Measurements from ENCODE around the gene KAT6B. TPM values are rescaled to one million over a fixed set of nuclear protein-coding genes. Genes with fewer than 3 reads are reported as not detected.

Gene KAT6B
- total and polyA plus RNA-seq, 10 of the 15 experiments (the other 5 are each of a cell fraction or from before 2014, with no cell fraction given), result 2.7 to 22.6 (median 15.7) TPM

DNA sequence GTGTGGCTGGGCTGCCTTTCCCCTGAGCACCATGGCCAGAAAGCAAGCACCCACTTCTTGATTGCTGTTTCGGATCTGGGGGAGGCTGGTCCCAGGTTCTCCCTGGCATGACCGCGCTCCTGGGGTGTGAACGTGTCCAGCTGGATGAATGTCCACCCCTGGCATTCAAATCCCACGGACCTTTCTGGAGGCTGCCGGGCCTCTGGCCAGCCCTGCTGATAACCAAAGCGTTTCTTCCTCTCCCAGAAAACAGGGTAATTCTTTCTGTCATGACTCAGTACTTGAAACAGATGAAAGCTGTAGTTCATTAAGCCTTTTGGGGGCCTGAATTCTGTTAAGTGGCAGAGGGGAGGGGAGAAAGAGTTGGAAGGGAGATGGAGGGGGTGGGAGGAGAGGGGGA, 211.9 kb downstream of the KAT6B start:
- Histone ChIP-seq H3K79me2 (ENCODE audit: control insufficient read depth, insufficient read depth, low read length) (no peaks in the 10 kb centered on the region), H3K4me1 (ENCODE audit: control insufficient read depth, insufficient read depth, low read length) (peaks cover 24% of the 10 kb centered on the region), H3K36me3 (ENCODE audit: control insufficient read depth in 2 of 2, insufficient read depth in 2 of 2, low read length in 1 of 2) (no peaks in the 10 kb centered on the region), H2AFZ (ENCODE audit: control insufficient read depth, low read depth, low read length) (no peak overlapping the region), H3K27ac (ENCODE audit: control insufficient read depth, insufficient read depth) (no peak overlapping the region), H3K4me3 (no peak overlapping the region), H3K4me2 (ENCODE audit: control insufficient read depth, insufficient read depth) (no peak overlapping the region), H3K27me3 (replicated peaks in 1 of 2; ENCODE audit: control insufficient read depth in 2 of 2, insufficient read depth in 2 of 2, low read length in 1 of 2) (no peaks in the 10 kb centered on the region), H4K20me1 (ENCODE audit: control insufficient read depth, insufficient read depth) (no peaks in the 10 kb centered on the region), H3K9ac (ENCODE audit: control insufficient read depth, insufficient read depth, low read length) (no peak overlapping the region), H3K9me3 (replicated peaks; ENCODE audit: control insufficient read depth, insufficient read depth, low read length) (no peaks in the 10 kb centered on the region)
- no peak for TF ChIP-seq ZNF207 (IDR thresholded peaks at IDR 0.05; ENCODE audit: borderline replicate concordance)
- ChIA-PET CTCF (interaction anchor here (0.8 to 1.7 kb wide), 2 partner anchors 197 to 300 kb away, joined by 3 to 4 read pairs; partner anchors contain the start of gene COMTD1), POLR2A (no interaction called here), RAD21 (ENCODE audit: unreplicated experiment) (no interaction called here), SMC1A (ENCODE audit: uncharacterized antibody, unreplicated experiment) (no interaction called here)
- ATAC-seq (no peak), FAIRE-seq (no peak), DNase-seq (ENCODE audit: low read depth, low spot score) (no peak)
- in situ Hi-C loops (cut with MboI), result no loop called here
- 76% methylated on average over 7 of the region's 7 CpGs for WGBS (ENCODE audit: insufficient coverage, insufficient replicate concordance, low lambda C conversion rate, missing lambda C conversion rate)
- no TSS peak for BruUV-seq (replicated peaks)
- intact Hi-C loops (cut with micrococcal nuclease; ENCODE audit: unreplicated experiment), result no loop called here

- no peaks in the 10 kb centered on the region for H3K27me3 ChIP-seq (replicated peaks in 1 of 2; ENCODE audit: control insufficient read depth in 2 of 2, insufficient read depth in 2 of 2, low read length in 1 of 2)
- BruUV-seq (replicated peaks), result no TSS peak
- ChIA-PET SMC1A (ENCODE audit: uncharacterized antibody, unreplicated experiment) (no interaction called here), POLR2A (no interaction called here), RAD21 (ENCODE audit: unreplicated experiment) (no interaction called here), CTCF (no interaction called here)
- H3K4me2 ChIP-seq (ENCODE audit: control insufficient read depth, insufficient read depth), result no peak overlapping the region
- in situ Hi-C loops (cut with MboI) (no loop called here), intact Hi-C loops (cut with micrococcal nuclease; ENCODE audit: unreplicated experiment) (no loop called here)
- H3K4me1 ChIP-seq (ENCODE audit: control insufficient read depth, insufficient read depth, low read length), result peaks cover 14% of the 10 kb centered on the region
- no peak overlapping the region for H3K9ac ChIP-seq (ENCODE audit: control insufficient read depth, insufficient read depth, low read length)
- H3K4me3 ChIP-seq, result no peak overlapping the region
- H3K9me3 ChIP-seq (replicated peaks; ENCODE audit: control insufficient read depth, insufficient read depth, low read length), result no peaks in the 10 kb centered on the region
- TF ChIP-seq GABPA (IDR thresholded peaks at IDR 0.05; ENCODE audit: low read depth), result no peak
- TF ChIP-seq SMC3 (IDR thresholded peaks at IDR 0.05; ENCODE audit: borderline replicate concordance, low read length), result no peak
- TF ChIP-seq, protein P1, sequence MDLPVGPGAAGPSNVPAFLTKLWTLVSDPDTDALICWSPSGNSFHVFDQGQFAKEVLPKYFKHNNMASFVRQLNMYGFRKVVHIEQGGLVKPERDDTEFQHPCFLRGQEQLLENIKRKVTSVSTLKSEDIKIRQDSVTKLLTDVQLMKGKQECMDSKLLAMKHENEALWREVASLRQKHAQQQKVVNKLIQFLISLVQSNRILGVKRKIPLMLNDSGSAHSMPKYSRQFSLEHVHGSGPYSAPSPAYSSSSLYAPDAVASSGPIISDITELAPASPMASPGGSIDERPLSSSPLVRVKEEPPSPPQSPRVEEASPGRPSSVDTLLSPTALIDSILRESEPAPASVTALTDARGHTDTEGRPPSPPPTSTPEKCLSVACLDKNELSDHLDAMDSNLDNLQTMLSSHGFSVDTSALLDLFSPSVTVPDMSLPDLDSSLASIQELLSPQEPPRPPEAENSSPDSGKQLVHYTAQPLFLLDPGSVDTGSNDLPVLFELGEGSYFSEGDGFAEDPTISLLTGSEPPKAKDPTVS (IDR thresholded peaks at IDR 0.05; ENCODE audit: low read depth, low read length), result no peak
- TF ChIP-seq ZNF24 (IDR thresholded peaks at IDR 0.05), result no peak
- TF ChIP-seq SRF (IDR thresholded peaks at IDR 0.05; ENCODE audit: low read depth in 2 of 2, low read length in 2 of 2), result no peak
- no peak for TF ChIP-seq SMAD5 (IDR thresholded peaks at IDR 0.05; ENCODE audit: low read depth)
- no peak for TF ChIP-seq TARDBP (IDR thresholded peaks at IDR 0.05; ENCODE audit: borderline replicate concordance)
- TF ChIP-seq, protein P2, sequence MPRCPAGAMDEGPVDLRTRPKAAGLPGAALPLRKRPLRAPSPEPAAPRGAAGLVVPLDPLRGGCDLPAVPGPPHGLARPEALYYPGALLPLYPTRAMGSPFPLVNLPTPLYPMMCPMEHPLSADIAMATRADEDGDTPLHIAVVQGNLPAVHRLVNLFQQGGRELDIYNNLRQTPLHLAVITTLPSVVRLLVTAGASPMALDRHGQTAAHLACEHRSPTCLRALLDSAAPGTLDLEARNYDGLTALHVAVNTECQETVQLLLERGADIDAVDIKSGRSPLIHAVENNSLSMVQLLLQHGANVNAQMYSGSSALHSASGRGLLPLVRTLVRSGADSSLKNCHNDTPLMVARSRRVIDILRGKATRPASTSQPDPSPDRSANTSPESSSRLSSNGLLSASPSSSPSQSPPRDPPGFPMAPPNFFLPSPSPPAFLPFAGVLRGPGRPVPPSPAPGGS (IDR thresholded peaks at IDR 0.05; ENCODE audit: borderline replicate concordance, insufficient read depth, low read depth, low read length, poor library complexity, severe bottlenecking), result no peak
- TF ChIP-seq, protein P3, sequence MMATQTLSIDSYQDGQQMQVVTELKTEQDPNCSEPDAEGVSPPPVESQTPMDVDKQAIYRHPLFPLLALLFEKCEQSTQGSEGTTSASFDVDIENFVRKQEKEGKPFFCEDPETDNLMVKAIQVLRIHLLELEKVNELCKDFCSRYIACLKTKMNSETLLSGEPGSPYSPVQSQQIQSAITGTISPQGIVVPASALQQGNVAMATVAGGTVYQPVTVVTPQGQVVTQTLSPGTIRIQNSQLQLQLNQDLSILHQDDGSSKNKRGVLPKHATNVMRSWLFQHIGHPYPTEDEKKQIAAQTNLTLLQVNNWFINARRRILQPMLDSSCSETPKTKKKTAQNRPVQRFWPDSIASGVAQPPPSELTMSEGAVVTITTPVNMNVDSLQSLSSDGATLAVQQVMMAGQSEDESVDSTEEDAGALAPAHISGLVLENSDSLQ (IDR thresholded peaks at IDR 0.05), result no peak
- no peak for TF ChIP-seq CHD1 (IDR thresholded peaks at IDR 0.05; ENCODE audit: low read depth, low read length)
- no peak for TF ChIP-seq ZNF622 (IDR thresholded peaks at IDR 0.05)
- TF ChIP-seq, protein P4, sequence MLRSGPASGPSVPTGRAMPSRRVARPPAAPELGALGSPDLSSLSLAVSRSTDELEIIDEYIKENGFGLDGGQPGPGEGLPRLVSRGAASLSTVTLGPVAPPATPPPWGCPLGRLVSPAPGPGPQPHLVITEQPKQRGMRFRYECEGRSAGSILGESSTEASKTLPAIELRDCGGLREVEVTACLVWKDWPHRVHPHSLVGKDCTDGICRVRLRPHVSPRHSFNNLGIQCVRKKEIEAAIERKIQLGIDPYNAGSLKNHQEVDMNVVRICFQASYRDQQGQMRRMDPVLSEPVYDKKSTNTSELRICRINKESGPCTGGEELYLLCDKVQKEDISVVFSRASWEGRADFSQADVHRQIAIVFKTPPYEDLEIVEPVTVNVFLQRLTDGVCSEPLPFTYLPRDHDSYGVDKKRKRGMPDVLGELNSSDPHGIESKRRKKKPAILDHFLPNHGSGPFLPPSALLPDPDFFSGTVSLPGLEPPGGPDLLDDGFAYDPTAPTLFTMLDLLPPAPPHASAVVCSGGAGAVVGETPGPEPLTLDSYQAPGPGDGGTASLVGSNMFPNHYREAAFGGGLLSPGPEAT (IDR thresholded peaks at IDR 0.05; ENCODE audit: low read depth), result no peak
- no peak for TF ChIP-seq RFX5 (IDR thresholded peaks at IDR 0.05; ENCODE audit: low read depth, low read length)
- H3K27ac ChIP-seq (ENCODE audit: control insufficient read depth, insufficient read depth), result no peak overlapping the region
- no peaks in the 10 kb centered on the region for H3K36me3 ChIP-seq (ENCODE audit: control insufficient read depth in 2 of 2, insufficient read depth in 2 of 2, low read length in 1 of 2)
- no peaks in the 10 kb centered on the region for H4K20me1 ChIP-seq (ENCODE audit: control insufficient read depth, insufficient read depth)
- no peaks in the 10 kb centered on the region for H3K79me2 ChIP-seq (ENCODE audit: control insufficient read depth, insufficient read depth, low read length)
- WGBS (ENCODE audit: insufficient coverage, insufficient replicate concordance, low lambda C conversion rate, missing lambda C conversion rate), result 60% methylated on average over 9 of the region's 9 CpGs
- ATAC-seq, result no peak
- no peak for DNase-seq (ENCODE audit: low read depth, low spot score)
- no peak overlapping the region for H2AFZ ChIP-seq (ENCODE audit: control insufficient read depth, low read depth, low read length)
- FAIRE-seq, result no peak
Measured at GRCh38 chr10:75040576-75040975, 214.2 kb downstream of the KAT6B start.
